Activated CD8-positive, alpha-beta memory T cell treated with anti-CD3 and anti-CD28 coated beads, Interleukin-2, amount 50 U/mL, for 1 hour (primary cell): ENCODE results near the gene FGF22.

Experiments used
- DNase-seq: peaks from one replicate; pipeline ENCODE4 v3.0.0-alpha.2; 2020; ENCODE audit errors: extremely low read depth

Gene FGF22

DNA sequence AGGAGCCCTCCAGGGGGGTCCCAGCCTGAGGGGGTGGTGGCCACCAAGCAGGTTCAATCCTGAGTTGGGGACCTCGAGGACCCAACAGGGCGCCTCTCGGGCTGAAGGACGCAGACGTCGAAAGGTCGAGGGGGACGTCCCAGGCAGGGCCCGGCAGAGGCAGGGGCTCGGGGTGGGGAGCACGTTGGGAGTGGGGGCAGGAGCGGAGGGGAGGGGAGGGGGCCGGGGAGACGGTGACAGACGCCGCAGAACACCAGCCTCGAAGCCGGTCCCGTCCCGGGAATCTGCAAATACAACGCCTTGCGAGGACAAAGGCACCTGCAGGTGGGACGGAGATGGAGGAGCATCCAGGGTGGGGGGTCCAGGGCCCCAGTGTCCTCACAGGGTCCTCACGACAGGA, 4.1 kb downstream of the FGF22 start:
- no peak for DNase-seq

DNA sequence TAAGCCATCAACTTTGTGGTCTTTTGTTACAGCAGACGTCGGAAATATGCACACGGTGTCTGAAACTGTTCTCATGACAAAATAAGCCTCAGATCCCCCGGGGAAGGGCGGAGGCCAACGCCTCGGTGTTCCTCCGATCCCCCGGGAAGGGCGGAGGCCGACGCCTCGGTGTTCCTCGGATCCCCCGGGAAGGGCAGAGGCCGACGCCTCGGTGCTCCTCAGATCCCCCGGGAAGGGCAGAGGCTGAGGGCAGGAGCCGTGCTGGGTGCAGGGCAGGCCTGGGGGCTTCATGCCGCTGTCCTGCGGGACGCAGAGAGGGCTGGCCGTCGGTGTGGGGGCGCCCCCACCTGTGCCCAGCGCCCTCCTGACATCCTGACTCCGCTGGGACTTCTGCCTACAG, 4.7 kb downstream of the FGF22 start:
- no peak for DNase-seq

DNA sequence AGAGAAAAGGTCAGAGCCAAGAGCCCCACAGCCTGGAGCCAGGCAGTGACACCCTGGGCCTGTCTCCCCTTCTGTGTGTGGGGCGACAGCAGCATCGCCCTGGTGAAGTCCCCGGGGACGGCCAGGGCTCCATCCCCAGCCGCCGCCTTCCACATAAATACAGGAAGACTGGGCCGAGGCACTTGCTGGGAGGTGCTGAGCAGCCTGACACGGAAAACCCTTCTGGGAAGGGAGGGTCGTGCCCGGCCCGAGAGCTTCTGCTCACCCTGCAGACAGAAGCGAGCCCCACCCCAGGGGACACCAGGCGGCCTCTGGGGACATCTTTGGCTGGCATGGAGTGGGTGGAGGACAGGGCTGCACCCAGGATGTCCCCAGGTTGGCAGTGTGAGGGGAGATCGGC, 5.1 kb downstream of the FGF22 start:
- DNase-seq = no peak

DNA sequence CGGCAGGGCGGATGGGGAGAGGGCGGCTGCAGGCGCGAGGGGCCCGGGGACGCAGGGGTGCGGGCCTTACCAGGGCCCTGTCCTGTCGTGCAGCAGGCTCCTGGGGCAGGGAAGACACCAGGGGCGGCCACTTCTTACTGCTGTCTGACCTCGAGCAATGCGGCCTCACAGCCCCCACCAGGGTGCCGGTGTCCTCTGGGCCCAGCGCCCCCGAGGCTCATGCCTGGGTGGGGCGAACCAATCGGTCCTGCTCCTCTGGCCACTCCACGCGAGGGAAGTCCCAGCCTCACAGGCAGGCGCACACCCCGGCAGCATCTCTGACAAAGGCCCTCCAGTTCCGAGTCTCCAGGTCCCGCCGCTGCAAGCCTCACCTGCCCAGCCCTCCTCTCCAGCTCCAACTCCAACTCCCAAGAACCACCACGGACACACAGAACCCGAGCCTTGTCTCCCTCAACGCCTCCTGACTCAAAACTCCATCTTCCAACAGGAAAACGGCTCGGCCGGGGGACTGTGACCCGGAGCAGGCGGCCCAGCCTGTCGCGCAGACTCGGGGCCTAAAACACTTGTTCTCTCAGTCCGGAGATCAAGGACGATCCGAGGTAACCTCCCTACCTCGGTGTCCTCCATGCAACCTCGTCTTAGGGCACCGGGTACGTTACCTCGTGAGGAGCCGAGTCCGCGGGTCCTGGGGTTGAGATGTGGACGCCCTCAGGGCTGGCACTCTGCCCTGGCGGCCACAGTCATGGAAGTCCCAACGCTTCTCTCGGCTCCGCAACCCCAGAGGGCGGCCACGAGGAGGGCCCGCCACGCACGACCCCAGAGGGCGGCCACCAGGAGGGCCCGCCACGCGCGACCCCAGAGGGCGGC, 6.5 kb downstream of the FGF22 start:
- no peak for DNase-seq

DNA sequence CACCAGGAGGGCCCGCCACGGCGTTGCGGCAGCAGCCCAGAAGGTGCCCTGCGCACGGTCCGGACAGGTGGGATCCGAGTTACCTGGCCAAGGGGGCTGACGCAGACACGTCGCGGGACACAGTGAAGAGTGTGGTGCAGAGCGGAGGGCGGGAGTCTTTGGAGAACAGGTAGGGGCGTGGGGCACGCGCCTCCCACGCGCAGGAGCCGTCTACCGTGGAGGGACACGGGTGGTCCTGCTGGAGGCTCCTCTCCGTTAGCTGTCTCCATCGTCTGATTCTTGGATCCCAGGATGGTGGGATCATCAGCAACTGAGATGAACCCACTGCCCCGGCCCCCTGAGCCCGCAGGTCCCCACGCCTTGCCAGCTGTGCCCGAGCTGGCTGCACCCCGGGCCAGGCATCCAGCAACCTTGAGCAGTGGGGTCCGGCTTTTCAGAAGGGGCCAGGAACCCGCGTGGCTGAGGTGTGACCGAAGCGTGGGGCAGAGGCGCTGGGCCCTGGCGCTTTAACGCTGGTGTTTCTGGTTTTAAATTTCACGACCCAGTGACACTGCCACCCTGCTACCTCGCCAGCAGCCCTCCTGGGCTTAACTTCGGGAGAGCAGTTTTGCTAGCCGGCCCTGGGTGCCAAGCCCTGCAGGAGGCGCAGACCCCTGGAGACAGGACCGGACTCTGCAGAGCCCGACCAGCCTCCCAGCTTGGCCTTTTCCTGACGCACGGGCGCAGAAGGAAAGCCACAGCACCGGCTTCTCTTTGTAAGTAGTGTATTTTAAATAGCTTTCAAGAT, 7.3 kb downstream of the FGF22 start:
- DNase-seq = no peak

DNA sequence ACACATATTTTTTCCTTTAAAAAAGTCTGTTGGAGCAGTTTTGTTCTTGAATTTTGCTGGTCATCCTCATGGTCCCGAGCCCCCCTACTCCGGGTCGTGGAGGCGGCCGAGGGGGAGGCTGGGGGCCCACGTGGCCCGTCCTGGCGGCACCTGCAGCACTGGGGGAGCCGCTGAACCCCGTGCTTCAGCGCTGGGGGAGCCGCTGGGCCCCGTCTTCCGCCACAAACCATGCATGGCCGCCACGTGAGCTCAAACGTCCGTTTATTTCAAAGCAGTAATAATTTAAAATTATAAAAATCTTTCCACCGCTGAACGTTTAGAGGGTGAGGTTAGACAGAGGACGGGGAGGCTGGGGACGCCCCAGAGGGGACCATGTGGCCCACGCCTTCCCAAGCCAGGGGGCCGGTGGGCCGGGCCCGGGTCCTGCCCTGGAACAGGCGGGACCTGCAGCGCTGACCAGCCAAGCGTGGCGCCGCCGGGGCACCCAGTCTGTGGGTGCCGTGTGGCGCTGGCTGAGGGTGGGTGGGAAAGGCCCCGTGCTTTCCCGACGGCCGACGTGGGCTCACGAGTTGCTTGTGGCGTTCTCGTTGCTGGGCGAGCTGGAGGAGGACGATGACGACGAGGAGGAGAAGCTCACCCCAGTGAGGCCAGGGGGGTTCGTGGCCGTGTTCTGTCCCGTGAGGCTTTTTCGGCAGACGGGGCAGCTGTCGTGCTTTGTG, 8.0 kb downstream of the FGF22 start:
- no peak for DNase-seq

DNA sequence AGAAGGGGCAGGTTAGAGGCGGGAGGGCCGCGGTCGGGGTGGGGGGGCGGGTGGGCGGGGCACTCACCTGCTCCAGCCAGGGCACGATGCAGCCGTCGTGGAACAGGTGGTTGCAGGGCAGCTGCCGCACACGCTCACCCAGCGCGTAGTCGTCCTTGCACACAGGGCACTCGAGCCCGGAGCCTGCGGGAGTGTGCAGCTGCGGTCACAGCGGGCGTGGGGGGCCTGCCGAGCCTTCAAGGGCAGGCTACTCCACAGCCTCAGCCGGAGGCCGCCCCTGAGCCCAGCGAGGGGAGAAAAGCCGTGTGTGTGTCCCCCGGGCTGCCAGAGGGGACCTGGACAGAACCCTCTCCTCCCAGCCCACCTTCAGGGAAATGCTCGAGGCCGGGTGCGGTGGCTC, 8.6 kb downstream of the FGF22 start:
- DNase-seq = no peak

DNA sequence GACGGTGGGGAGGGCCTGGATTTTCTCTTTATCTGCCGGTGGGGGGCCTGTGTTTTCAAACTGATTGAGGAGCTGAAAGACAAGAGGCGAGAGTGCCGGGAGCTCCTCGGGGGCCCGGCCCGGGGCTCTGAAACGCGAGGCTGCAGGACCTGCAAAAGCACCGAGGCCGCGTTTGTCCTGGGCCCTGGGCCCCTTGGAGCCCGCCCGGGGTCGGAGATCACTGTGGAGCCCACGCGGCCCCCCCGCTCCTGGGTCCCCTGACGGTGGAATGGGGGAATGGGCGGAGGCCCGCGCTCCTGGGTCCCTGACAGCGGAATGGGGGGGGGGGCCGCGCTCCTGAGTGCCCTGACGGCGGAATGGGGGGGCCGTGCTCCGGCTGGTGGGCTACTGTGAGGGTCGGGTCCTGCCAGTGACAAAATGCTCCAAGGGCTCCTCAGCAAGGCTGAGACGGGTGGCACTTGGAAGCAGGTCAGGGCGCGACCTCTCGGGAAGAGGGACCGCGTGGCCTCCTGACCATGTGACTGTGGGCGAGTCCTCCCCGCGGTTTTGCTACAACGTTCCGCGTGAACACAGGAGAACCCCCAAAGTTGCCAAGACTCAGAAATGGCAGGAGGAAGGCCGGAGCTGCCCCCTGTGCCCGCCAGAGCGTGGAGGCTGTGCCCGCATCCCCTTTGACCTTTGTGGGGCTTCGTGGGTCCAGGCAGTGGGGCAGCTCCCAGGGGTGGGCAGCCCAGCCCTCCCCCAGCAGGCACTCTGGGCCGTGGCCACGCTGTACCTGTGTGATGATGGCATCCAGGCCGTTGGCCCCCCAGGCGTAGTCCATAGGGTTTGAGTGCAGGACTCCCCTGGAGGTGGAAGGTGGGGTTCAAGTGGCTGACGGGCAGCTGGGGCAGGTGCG, 9.5 kb downstream of the FGF22 start:
- DNase-seq = no peak

DNA sequence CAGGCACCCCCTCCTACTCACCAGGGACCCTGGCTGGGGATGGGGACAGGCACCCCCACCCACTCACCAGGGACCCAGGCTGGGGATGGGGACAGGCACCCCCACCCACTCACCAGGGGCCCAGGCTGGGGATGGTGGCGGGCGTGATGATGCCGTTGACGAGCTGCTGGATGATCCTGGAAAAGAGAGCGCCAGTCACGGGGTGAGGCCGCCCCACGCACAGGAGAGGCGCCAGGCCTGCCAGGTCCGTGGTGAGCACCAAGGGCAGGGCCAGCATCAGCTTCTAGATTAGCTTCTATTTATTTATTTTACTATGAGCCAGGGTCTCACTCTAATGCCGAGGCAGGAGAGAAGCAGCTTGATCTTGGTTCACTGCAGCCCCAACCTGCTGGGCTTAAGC, 10.4 kb downstream of the FGF22 start:
- DNase-seq = no peak

DNA sequence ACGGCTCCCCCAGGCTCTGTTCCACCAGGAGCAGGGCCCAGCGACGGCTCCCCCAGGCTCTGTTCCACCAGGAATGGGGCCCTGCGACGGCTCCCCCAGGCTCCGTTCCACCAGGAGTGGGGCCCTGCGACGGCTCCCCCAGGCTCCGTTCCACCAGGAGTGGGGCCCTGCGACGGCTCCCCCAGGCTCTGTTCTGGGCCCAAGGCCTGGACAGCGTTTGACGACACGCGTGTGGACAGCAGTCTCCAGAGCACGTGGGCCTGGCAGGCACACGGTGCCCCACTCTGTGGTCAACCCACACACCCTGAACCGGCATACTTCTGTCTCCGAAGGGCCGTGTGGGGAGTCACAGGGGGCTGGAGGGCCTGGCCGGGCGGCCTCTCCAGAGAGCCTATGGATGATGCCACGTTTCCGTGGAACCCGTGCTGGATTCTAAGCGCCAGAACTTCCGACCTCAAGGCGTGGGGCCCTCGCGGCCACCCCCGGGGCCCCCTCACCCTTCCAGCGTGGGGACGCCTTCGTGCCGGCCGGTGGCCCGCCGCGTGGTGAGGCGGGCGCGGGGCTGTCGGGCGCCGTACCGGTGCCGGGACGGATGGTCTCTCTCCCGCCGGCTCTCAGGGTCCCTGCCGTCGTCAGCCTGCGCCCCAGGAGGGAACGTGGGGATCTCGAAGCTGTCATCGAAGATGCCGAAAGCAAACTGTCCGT, 11.6 kb downstream of the FGF22 start:
- no peak for DNase-seq

DNA sequence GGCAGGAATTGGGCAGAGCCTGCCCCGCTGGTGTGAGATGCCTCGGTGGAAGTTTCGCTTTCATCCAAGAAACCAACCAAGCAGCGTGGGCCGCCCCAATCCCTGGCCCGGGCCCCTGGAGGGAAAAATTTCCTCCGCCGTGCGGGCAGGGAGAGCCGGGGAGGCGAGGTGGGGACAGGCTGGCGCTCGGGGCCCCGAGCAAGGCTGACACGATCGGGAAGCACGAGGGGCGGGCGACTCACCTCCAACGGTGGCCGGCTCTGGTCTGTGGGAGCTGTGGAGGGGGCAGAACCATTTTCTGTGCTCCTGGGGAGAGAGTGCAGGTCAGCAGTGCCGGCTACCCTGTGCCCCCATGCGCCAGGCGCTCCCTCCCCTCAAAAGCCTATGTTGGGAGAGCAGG, 12.3 kb downstream of the FGF22 start:
- DNase-seq = no peak

DNA sequence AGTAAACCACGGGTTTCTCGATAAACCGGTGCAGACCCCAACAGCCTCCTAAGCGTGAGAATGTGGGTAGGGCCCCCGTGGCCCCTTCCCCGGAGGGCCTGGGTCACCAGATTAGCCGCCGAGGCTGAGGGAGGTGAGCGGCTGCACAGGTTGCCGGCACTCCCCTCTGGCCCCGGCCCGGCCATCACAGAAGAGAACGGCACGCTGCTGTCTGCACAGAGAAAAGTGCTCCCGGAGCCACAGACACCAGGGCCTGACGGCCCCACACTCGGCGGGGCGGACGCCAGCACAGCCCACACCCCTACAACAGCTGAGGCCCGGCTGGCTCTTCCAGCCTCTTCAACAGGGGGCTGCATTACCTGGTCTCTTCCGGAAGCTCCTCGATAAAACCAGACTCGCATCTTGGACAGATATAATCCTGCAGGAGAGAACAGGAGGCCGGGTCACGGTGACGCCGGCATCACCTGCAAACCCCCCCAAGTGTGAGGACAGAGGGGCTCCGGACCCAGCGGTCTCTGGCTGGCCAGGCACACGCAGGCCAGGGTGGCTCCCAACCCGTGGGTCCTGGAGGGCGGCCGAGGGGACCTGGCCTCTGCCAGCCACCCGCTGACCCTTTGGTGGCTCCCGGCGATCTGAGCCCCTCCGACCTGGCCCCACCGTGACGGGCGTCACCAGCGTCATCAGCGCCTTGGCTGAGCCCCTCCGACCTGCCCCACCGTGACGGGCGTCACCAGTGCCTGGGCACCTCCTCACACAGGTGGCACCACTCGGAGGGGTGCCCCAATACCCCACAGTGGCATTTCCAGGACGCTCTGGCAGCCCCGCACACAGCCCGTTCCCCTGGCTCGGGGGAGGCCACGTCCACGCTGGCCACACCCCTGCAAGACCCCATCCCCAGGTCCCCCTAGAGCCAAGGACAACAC, 13.0 kb downstream of the FGF22 start:
- no peak for DNase-seq

DNA sequence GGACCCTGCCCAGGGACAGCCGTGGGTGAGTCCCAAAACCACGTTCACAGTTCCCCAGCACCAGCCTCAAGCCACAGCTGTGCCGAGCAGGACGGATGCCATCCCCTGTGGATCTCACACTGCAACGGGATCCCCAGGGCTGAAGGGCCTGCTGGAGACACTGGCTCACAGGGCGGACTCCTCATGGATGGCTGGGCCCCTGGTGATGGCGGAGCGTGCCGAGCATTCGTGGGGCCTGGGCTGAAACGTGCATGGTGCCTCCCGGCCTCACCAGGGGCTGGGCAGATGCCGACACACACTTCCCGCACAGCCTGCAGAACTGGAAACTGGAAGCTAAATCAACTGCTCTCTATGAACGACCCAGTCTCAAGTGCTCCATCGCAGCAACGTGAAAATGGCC, 13.7 kb downstream of the FGF22 start:
- no peak for DNase-seq

DNA sequence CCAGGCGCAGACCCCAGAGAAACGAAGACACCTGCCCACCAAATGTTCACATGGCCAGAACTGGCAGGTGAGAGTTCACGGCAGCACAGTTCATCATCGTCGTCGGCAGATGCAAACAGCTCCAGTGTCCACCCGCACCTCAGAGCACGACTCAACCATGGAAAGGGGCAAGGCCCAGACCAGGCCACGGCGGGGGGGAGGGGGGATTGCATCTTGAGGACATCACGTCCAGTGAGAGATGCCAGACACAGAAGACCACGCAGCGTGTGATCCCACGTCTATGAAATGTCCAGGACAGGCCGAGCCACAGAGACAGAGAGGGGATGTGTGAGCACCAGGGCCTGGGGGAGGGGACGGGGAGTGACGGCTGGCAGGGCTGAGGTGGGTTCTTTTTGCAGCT, 16.0 kb downstream of the FGF22 start:
- DNase-seq = no peak

DNA sequence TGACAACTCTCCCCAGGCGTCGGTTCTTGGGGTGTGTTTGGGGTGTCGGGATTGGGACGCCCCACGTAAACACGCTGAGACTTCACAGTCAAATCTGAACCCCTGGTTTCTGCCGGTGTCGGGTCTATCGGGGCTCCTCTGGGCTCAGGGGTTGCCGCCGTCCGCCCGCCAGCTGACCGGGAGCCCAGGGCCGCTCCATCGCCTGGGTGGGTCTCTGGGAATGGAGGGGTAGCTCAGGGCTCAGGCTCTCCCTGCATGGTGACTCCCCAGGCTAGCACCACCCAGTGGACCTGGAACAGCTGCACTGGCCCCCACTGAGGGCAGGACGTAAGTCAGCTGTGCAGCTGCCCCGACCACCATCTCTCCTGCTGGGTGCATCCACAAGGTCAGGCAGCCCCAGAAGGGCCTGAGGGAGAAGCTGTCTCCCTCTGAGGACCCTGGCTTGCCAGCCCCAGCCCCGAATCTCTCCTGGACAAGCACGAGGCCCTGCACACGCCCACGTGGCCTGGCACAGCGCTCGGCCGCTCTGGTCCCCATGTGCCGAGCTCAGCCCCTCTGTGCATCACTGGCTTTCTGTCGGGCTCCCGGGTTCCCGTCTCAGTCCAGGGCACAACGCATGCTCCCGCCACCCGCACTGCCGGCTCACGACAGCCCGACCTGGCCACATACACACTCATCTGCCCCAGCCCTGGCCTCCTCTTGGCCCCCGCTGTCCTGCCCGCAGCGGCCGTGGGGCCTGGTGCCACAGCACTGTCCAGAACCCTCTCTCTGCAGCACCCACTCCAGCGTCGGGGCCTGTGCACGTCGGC, 17.3 kb downstream of the FGF22 start:
- no peak for DNase-seq

DNA sequence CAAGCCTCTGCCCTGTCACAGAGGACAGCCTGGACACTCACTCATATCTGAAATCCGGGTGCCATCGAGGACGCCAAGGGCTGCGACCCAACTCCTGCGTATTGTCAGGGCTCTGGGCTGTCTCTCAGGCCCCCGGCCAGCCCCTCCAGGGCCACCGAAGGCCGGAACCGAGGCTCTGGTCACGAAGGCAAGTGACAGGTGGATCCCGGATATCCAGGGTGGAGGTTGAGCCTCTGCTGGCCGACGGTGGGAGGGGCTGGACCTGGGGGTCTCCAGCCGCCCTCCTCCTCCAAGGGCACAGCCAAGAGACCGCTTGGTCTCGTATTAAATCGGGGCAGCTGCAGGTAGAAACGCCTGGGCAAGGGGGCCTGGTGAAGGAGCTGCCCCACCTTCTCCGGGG, 17.9 kb downstream of the FGF22 start:
- no peak for DNase-seq

DNA sequence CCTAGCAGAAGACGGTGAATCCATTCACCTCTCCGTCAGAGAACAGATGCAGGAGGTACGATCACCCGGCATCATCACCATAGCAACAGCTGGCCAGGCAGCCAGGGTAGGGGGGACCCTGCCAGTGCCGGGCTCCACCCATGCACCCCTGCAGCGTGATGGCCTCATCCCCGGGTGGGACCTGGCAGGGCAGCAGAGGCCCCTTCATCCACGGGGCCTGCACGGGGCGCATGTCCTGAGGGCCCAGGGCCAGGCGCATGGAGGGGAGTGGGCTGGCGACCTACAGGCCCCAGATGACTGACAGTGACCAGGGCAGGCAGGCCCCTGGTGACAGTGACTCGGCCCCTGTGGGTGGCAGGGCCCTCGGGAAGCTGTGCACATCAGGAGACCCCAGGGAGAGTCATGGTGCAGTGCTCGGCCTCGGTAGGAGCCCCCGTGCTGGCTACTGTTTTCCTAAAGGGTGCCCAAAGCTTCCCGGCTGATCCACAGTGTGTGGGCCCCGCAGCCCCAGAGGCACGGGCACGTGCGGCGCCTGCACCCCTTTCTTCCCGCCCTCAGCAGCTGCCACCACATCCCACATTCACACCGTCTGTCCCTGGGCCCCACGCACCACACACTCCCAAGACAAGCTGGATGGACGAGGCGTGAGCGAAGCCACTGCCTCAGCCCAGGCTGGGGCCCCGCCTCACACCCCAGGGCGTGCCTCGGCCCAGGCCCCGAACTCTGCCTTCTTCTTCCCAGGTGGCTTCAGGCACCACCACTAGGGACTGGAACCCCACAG, 18.6 kb downstream of the FGF22 start:
- DNase-seq = no peak
